22Rv1 (cell line): ENCODE results near the gene SMAD1.

ENCODE experiments used
- CTCF ChIP-seq: fragments of 450-650 bp; IDR thresholded peaks from 2 replicates; pipeline ENCODE4 v1.5.1; 2017; ENCODE audit warnings: mild to moderate bottlenecking
- ZFX ChIP-seq: fragments of 450-650 bp; IDR thresholded peaks from 2 replicates; pipeline ENCODE4 v1.6.1; 2017; ENCODE audit warnings: antibody characterized with exemption, borderline replicate concordance

GRCh38 chr4:145524552-145524951, 42.9 kb downstream of the SMAD1 start:
- TF ChIP-seq CTCF (no peak), ZFX (no peak)
